ENCODE results near the gene NIP7.

Gene NIP7

DNA sequence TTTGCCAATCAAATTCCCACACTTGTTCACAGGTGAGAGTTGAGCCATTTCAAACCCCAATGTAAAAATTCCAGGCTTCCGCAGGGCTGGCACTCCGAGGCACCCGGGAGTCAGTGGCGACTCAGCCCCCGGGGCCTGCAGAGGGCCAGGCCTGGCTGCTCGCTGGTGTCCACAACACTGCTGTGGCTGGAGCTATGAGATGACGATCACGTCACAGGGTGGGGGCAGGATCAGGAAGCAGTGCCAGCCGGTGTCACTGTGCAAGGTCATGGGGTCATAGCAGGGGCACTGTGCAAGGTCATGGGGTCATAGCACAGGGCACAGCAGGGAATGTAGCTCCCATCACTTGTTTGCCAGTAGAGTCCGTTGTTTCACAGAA, 20.7 kb upstream of the NIP7 start:
- TF ChIP-seq, protein P1, sequence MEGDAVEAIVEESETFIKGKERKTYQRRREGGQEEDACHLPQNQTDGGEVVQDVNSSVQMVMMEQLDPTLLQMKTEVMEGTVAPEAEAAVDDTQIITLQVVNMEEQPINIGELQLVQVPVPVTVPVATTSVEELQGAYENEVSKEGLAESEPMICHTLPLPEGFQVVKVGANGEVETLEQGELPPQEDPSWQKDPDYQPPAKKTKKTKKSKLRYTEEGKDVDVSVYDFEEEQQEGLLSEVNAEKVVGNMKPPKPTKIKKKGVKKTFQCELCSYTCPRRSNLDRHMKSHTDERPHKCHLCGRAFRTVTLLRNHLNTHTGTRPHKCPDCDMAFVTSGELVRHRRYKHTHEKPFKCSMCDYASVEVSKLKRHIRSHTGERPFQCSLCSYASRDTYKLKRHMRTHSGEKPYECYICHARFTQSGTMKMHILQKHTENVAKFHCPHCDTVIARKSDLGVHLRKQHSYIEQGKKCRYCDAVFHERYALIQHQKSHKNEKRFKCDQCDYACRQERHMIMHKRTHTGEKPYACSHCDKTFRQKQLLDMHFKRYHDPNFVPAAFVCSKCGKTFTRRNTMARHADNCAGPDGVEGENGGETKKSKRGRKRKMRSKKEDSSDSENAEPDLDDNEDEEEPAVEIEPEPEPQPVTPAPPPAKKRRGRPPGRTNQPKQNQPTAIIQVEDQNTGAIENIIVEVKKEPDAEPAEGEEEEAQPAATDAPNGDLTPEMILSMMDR (IDR thresholded peaks at IDR 0.05; ENCODE audit: insufficient read depth, low read depth, low read length, missing control alignments): no peak
- no peak for DNase-seq (ENCODE audit: low read depth)
- no peak overlapping the region for H3K4me3 ChIP-seq (ENCODE audit: low read length)

DNA sequence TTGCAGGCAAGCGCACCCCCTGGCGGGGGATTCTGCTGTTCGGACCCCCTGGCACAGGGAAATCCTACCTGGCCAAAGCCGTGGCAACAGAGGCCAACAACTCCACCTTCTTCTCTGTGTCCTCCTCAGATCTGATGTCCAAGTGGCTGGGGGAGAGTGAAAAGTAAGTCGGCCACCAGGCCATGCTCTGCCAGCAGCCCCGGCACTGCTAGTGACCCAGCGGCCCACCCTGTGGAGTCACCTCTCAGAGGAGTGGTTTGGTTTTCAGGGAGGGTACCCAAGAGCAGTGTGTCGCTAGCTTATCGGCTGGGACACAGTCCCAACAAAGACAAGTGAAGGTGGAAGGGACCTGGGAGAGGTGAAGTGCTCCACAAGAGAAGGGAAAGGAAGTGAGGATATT, 20.2 kb upstream of the NIP7 start:
- no peak for DNase-seq (ENCODE audit: low read depth)
- TF ChIP-seq, protein P1 (IDR thresholded peaks at IDR 0.05; ENCODE audit: insufficient read depth, low read depth, low read length, missing control alignments): no peak
- H3K4me3 ChIP-seq (ENCODE audit: low read length): no peak overlapping the region

DNA sequence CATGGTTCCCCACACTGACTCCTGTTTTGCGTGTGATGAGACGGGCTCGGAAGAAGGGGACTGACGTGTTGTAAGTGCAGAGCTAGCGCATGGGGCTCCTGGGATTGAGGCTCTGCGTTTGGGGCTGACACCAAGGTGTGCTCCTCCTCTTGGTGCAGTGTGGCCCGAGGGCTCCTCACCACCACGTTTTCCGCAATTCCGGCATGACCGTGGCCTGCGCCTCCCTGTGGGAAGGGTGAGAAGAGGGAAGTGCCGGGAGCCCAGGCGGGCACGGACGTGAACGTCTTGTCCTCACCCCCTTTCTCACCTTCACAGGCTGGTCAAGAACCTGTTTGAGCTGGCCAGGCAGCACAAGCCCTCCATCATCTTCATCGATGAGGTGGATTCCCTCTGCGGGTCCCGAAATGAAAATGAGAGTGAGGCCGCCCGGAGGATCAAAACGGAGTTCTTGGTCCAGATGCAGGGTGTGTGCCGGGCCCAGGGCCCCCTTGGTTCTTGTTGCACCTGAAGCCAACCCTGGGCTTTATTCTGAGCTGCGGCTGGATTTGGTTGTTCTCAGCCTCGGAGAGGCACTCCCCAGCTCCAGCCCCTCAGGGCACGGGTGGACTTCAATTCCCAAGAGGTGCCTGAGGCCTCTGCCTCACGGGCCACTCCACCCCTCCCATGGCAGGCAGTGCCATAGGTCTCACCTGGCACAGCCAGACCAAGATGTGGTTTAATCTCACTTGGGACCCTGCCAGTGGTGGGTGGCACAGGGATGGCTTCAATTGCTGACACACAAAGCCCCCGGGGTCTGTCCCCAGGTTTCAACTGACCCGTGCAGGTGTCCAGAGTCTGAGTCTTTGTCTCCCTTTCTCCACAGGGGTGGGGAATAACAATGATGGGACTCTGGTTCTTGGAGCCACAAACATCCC, 19.5 kb upstream of the NIP7 start:
- no peak overlapping the region for H3K4me3 ChIP-seq (ENCODE audit: low read length)
- DNase-seq (ENCODE audit: low read depth): no peak
- TF ChIP-seq, protein P1 (IDR thresholded peaks at IDR 0.05; ENCODE audit: insufficient read depth, low read depth, low read length, missing control alignments): no peak

DNA sequence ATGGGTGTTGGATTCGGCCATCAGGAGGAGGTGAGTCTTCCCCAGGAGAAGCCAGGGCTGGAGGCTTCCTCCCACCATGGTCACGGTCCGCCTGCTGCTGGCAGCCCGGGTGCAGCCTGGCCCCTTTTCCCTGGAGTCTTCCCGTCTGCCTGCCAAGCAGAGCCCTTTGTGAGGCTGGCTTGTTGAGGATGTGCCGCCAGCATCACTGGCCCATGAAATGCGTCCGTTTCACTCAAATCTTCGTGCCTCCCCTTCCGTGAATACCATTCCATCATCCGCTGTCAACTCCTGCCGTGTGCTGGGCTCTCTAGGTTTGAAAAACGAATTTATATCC, 18.9 kb upstream of the NIP7 start:
- H3K4me3 ChIP-seq (ENCODE audit: low read length): no peak overlapping the region
- TF ChIP-seq, protein P1 (IDR thresholded peaks at IDR 0.05; ENCODE audit: insufficient read depth, low read depth, low read length, missing control alignments): no peak
- DNase-seq (ENCODE audit: low read depth): no peak

DNA sequence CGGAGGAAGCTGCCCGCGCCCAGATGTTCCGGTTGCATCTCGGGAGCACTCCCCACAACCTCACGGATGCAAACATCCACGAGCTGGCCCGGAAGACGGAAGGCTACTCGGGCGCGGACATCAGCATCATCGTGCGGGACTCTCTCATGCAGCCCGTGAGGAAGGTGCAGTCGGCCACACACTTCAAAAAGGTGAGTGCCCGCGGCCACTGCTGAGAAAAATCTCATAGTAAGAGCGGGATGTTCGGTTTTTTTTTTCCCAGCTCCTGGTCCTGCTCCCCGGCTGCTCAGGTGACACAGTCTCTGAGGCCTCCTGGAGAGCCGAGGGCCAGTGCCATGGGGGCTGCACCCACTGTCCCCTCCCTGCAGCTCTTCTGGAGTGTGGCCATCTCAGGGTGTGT, 18.5 kb upstream of the NIP7 start:
- no peak overlapping the region for H3K4me3 ChIP-seq (ENCODE audit: low read length)
- TF ChIP-seq, protein P1 (IDR thresholded peaks at IDR 0.05; ENCODE audit: insufficient read depth, low read depth, low read length, missing control alignments): no peak
- DNase-seq (ENCODE audit: low read depth): no peak

DNA sequence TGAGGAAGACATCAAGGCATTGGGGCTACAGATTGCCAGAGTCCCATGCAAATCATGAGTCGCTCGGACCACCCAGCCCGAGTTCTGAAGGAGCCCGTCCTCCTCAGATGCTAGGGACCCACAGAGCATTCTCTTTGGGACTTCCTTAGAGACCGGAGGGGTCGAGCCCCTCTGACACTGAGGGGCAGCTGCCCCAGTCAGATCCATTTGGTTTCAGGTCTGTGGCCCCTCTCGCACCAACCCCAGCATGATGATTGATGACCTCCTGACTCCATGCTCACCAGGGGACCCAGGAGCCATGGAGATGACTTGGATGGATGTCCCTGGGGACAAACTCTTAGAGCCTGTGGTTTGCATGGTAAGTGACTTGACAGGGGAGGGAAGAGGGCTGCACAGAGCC, 17.2 kb upstream of the NIP7 start:
- DNase-seq (ENCODE audit: low read depth): no peak
- no peak overlapping the region for H3K4me3 ChIP-seq (ENCODE audit: low read length)
- TF ChIP-seq, protein P1 (IDR thresholded peaks at IDR 0.05; ENCODE audit: insufficient read depth, low read depth, low read length, missing control alignments): no peak

DNA sequence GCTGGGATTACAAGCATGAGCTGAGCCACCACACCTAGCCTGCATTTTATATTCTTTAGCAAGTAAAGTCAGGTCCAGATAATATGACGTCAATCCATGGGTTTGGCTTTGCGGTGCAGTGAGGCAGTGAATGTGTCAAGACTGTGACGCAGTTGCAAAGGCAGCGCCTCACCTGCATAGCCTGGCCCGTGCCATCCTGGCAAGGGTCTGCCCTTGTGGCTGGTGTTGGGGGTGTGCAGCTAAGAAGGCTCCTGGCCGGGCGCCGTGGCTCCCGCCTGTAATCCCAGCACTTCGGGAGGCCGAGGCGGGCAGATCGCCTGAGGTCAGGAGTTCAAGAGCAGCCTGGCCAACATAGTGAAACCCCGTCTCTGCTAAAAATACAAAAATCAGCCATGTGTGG, 16.2 kb upstream of the NIP7 start:
- TF ChIP-seq, protein P1 (IDR thresholded peaks at IDR 0.05; ENCODE audit: insufficient read depth, low read depth, low read length, missing control alignments): no peak
- DNase-seq (ENCODE audit: low read depth): no peak
- no peak overlapping the region for H3K4me3 ChIP-seq (ENCODE audit: low read length)

Measured in epithelial cell of esophagus (primary cell).